Adrenal gland (tissue), 5 donors: ENCODE results near the gene HIRA.

Source experiments
- POLR2A ChIP-seq, 2 donors: fragments of 450-650 bp; IDR thresholded peaks; one replicate each; pipeline ENCODE4 v1.6.1; 2017; ENCODE audit warnings: antibody characterized with exemption in 2 of 2, mild to moderate bottlenecking in 2 of 2, moderate library complexity in 1 of 2
- TF ChIP-seq, protein P1 (sequence below), 6 experiments: fragments of 450-650 bp in 4 of 6; fragments of 200-600 bp in 2 of 6; sonication (generic) in 1 of 6; IDR thresholded peaks; 1 replicate in 5 of 6; 2 replicates in 1 of 6; pipeline versions ENCODE4 v1.5.1 to v1.8.0; 2016 to 2021; ENCODE audit warnings: antibody characterized with exemption in 6 of 6, mild to moderate bottlenecking in 2 of 6, moderate library complexity in 1 of 6
- donor health status: DM: no; HTN: no; CAD: no.

DNA sequence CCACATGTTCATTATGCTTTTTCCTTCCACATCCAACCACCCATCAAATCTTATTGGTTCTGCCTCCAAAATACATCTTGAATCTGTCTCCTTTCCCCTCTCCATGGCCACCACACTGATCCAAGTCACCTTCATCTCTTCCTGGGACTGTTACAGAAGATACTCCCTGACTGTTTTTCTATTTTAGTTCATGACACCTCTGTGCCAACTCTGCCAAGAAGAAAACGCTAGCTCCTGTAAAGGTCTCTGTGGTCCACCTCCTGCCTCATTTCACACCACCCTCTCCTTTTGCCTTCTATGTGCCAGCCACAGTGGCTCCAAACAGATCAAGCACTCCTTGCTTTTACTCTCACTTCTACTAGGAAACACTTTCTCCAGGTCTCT is 81.1 kb downstream of the HIRA start:
- TF ChIP-seq, protein P1, sequence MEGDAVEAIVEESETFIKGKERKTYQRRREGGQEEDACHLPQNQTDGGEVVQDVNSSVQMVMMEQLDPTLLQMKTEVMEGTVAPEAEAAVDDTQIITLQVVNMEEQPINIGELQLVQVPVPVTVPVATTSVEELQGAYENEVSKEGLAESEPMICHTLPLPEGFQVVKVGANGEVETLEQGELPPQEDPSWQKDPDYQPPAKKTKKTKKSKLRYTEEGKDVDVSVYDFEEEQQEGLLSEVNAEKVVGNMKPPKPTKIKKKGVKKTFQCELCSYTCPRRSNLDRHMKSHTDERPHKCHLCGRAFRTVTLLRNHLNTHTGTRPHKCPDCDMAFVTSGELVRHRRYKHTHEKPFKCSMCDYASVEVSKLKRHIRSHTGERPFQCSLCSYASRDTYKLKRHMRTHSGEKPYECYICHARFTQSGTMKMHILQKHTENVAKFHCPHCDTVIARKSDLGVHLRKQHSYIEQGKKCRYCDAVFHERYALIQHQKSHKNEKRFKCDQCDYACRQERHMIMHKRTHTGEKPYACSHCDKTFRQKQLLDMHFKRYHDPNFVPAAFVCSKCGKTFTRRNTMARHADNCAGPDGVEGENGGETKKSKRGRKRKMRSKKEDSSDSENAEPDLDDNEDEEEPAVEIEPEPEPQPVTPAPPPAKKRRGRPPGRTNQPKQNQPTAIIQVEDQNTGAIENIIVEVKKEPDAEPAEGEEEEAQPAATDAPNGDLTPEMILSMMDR (IDR thresholded peaks at IDR 0.05) = no peak
- no peak for TF ChIP-seq POLR2A (IDR thresholded peaks at IDR 0.05)
